H9 (cell line): Measurements from ENCODE around the gene PCDHB8. TPM values are rescaled to one million over a fixed set of nuclear protein-coding genes. Genes with fewer than 3 reads are reported as not detected.

Experiments used
- DNase-seq: peaks from one replicate; pipeline ENCODE4 v3.0.0-alpha.2; 2017
- H2AFZ ChIP-seq: one replicate; pipeline ENCODE4 v1.6.1; 2013; ENCODE audit warnings: mild to moderate bottlenecking, low read length, control low read depth, moderate library complexity
- H2AK5ac ChIP-seq: 2 replicates; pipeline ENCODE4 v1.6.1; 2013; ENCODE audit warnings: low read length, control low read depth, mixed read lengths; ENCODE audit not compliant: insufficient read length
- H2BK120ac ChIP-seq: one replicate; pipeline ENCODE4 v1.6.1; 2013; ENCODE audit warnings: low read depth, mild to moderate bottlenecking, low read length, control low read depth, inconsistent platforms; ENCODE audit not compliant: poor library complexity, severe bottlenecking
- H2BK12ac ChIP-seq: 2 replicates; pipeline ENCODE4 v1.6.1; 2013; ENCODE audit warnings: low read length, control low read depth, mixed read lengths, low read depth; ENCODE audit not compliant: insufficient read length
- H2BK15ac ChIP-seq: 2 replicates; pipeline ENCODE4 v1.6.1; 2013; ENCODE audit warnings: low read depth, low read length, control low read depth
- H2BK20ac ChIP-seq: one replicate; pipeline ENCODE4 v1.6.1; 2013; ENCODE audit warnings: low read depth, mild to moderate bottlenecking, low read length, control low read depth, inconsistent platforms; ENCODE audit not compliant: poor library complexity, severe bottlenecking
- H2BK5ac ChIP-seq: 2 replicates; pipeline ENCODE4 v1.6.1; 2013; ENCODE audit warnings: low read length, control low read depth, mixed read lengths; ENCODE audit not compliant: insufficient read length
- H3K14ac ChIP-seq: 2 replicates; pipeline ENCODE4 v1.6.1; 2013; ENCODE audit warnings: low read length, control low read depth; ENCODE audit not compliant: insufficient read depth
- H3K18ac ChIP-seq: 2 replicates; pipeline ENCODE4 v1.6.1; 2013; ENCODE audit warnings: low read depth, mild to moderate bottlenecking, mixed read lengths, low read length, control low read depth; ENCODE audit not compliant: insufficient read length
- H3K23ac ChIP-seq: 2 replicates; pipeline ENCODE4 v1.6.1; 2013; ENCODE audit warnings: low read length, control low read depth, mixed read lengths, low read depth; ENCODE audit not compliant: insufficient read length
- H3K23me2 ChIP-seq: 2 replicates; pipeline ENCODE4 v1.6.1; 2013; ENCODE audit warnings: low read depth, mild to moderate bottlenecking, mixed read lengths, low read length, control low read depth; ENCODE audit not compliant: insufficient read length, poor library complexity, severe bottlenecking
- H3K27ac ChIP-seq: 2 replicates; pipeline ENCODE4 v1.5.1; 2013; ENCODE audit warnings: low read length, control low read depth, mixed read lengths, low read depth; ENCODE audit not compliant: insufficient read length
- H3K27me3 ChIP-seq: 2 replicates; pipeline ENCODE4 v1.6.1; 2013; ENCODE audit warnings: low read length, control low read depth, inconsistent platforms; ENCODE audit not compliant: insufficient read depth
- H3K4ac ChIP-seq: 2 replicates; pipeline ENCODE4 v1.6.1; 2013; ENCODE audit warnings: low read depth, mild to moderate bottlenecking, control low read depth, inconsistent platforms, low read length, moderate library complexity
- H3K4me1 ChIP-seq: 2 replicates; pipeline ENCODE4 v1.6.1; 2013; ENCODE audit warnings: low read length, control low read depth, inconsistent platforms; ENCODE audit not compliant: insufficient read depth
- H3K4me2 ChIP-seq: 2 replicates; pipeline ENCODE4 v1.6.1; 2013; ENCODE audit warnings: low read length, control low read depth, mixed read lengths; ENCODE audit not compliant: insufficient read length, insufficient read depth
- H3K56ac ChIP-seq: 2 replicates; pipeline ENCODE4 v1.6.1; 2013; ENCODE audit warnings: low read depth, mild to moderate bottlenecking, mixed read lengths, low read length, control low read depth; ENCODE audit not compliant: insufficient read length
- H3K79me1 ChIP-seq: 2 replicates; pipeline ENCODE4 v1.6.1; 2013; ENCODE audit warnings: low read depth, mild to moderate bottlenecking, moderate library complexity, low read length, control low read depth, inconsistent platforms; ENCODE audit not compliant: insufficient read depth, poor library complexity, severe bottlenecking
- H3K79me2 ChIP-seq: 2 replicates; pipeline ENCODE4 v1.6.1; 2013; ENCODE audit warnings: low read length, control low read depth, inconsistent platforms; ENCODE audit not compliant: insufficient read depth
- H3K9ac ChIP-seq: 2 replicates; pipeline ENCODE4 v1.6.1; 2013; ENCODE audit warnings: low read length, control low read depth, mixed read lengths; ENCODE audit not compliant: insufficient read length; ENCODE audit errors: extremely low read depth
- H3K9me3 ChIP-seq: one replicate; pipeline ENCODE4 v1.6.1; 2013; ENCODE audit warnings: low read depth, low read length, inconsistent platforms; ENCODE audit not compliant: control insufficient read depth
- H3T11ph ChIP-seq: one replicate; pipeline ENCODE4 v1.6.1; 2013; ENCODE audit warnings: mild to moderate bottlenecking, low read length, control low read depth, inconsistent platforms
- H4K20me1 ChIP-seq: one replicate; pipeline ENCODE4 v1.6.1; 2013; ENCODE audit not compliant: control insufficient read depth, insufficient read length, insufficient read depth
- H4K5ac ChIP-seq: 2 replicates; pipeline ENCODE4 v1.6.1; 2013; ENCODE audit warnings: low read depth, mild to moderate bottlenecking, mixed read lengths, low read length, control low read depth; ENCODE audit not compliant: insufficient read length
- H4K8ac ChIP-seq: replicated peaks from 2 replicates; pipeline ENCODE4 v1.6.1; 2013; ENCODE audit warnings: low read length, control low read depth, mixed read lengths, low read depth; ENCODE audit not compliant: insufficient read length
- H4K91ac ChIP-seq: 2 replicates; pipeline ENCODE4 v1.6.1; 2013; ENCODE audit warnings: low read depth, mild to moderate bottlenecking, moderate library complexity, mixed read lengths, low read length, control low read depth; ENCODE audit not compliant: insufficient read length
- H3K27ac Mint-ChIP-seq, 3 experiments: 2 replicates in 2 of 3; 3 replicates in 1 of 3; pipeline ENCODE4 v1.8.0; 2020 to 2021; ENCODE audit warnings: mixed read lengths in 3 of 3, mild to moderate bottlenecking in 1 of 3, moderate library complexity in 1 of 3
- H3K27me3 Mint-ChIP-seq: 2 replicates; pipeline ENCODE4 v1.8.0; 2021; ENCODE audit warnings: low read depth, mild to moderate bottlenecking, moderate library complexity, mixed read lengths
- H3K36me3 Mint-ChIP-seq, 3 experiments: 2 replicates in 2 of 3; 3 replicates in 1 of 3; pipeline ENCODE4 v1.8.0; 2020 to 2021; ENCODE audit warnings: low read depth in 3 of 3, mixed read lengths in 3 of 3; ENCODE audit not compliant: insufficient read depth in 1 of 3
- H3K4me1 Mint-ChIP-seq, 2 experiments: 2 replicates each; pipeline ENCODE4 v1.8.0; 2020; ENCODE audit warnings: mixed read lengths in 2 of 2
- H3K4me3 Mint-ChIP-seq, 2 experiments: 2 replicates in 1 of 2; 3 replicates in 1 of 2; pipeline ENCODE4 v1.8.0; 2020 to 2021; ENCODE audit warnings: mild to moderate bottlenecking in 2 of 2, mixed read lengths in 2 of 2, moderate library complexity in 1 of 2
- H3K9me3 Mint-ChIP-seq, 2 experiments: 2 replicates in 1 of 2; 3 replicates in 1 of 2; pipeline ENCODE4 v1.8.0; 2020; ENCODE audit warnings: mild to moderate bottlenecking in 2 of 2, mixed read lengths in 2 of 2, moderate library complexity in 1 of 2
- CTCF ChIP-seq: fragments of 200-600 bp; sonication (generic); conservative IDR thresholded peaks from 3 replicates; pipeline ENCODE4 v1.8.0; 2021; ENCODE audit warnings: antibody characterized with exemption, mild to moderate bottlenecking
- WGBS: extraction: QIAGEN DNeasy Blood & Tissue Kit; methylation state at CpG from one replicate; pipeline ENCODE4 v1.1.7; 2013; ENCODE audit warnings: missing lambda C conversion rate, low lambda C conversion rate, mixed read lengths; ENCODE audit not compliant: insufficient read length; ENCODE audit errors: extremely low coverage; 5-methylcytosine and 5-hydroxymethylcytosine counted together
- total RNA-seq: library from RNA; stranded (reverse); gene quantifications from 2 replicates; pipeline ENCODE4 v1.2.1, GENCODE V29; 2021

Gene PCDHB8
- total RNA-seq, 1 experiment from 2014 or later, result 0.57 TPM

- no CpG with 5 or more reads among the region's 1 CpG for WGBS
- H3K27ac Mint-ChIP-seq, result no peak overlapping the region
- no peaks in the 10 kb centered on the region for H3K23me2 ChIP-seq
Measured at GRCh38 chr5:141180313-141180712, 2.7 kb downstream of the PCDHB8 start.

More at GRCh38 chr5:141180313-141180712, 2.7 kb downstream of the PCDHB8 start:
- Histone ChIP-seq H3K79me1 (no peaks in the 10 kb centered on the region), H2BK20ac (no peak overlapping the region), H3K4me2 (no peak overlapping the region), H3T11ph (no peak overlapping the region), H2BK15ac (no peak overlapping the region), H3K4ac (no peak overlapping the region), H4K8ac (no peak overlapping the region), H2BK120ac (no peak overlapping the region), H2AFZ (no peak overlapping the region), H2AK5ac (no peak overlapping the region), H3K27me3 (no peaks in the 10 kb centered on the region), H3K23ac (no peak overlapping the region), H4K20me1 (no peaks in the 10 kb centered on the region), H2BK5ac (no peak overlapping the region), H3K79me2 (no peaks in the 10 kb centered on the region), H3K9ac (no peak overlapping the region), H2BK12ac (no peak overlapping the region), H3K4me1 (no peaks in the 10 kb centered on the region), H3K18ac (no peak overlapping the region), H3K27ac (no peak overlapping the region), H3K56ac (no peak overlapping the region), H4K91ac (no peak overlapping the region), H3K9me3 (no peaks in the 10 kb centered on the region), H4K5ac (no peak overlapping the region), H3K14ac (no peak overlapping the region)
- peaks cover 24 to 27% of the 10 kb centered on the region in 2 experiments for H3K9me3 Mint-ChIP-seq
- H3K4me3 Mint-ChIP-seq, result no peak overlapping the region
- no peak for TF ChIP-seq CTCF
- H3K36me3 Mint-ChIP-seq, result peaks cover 10 to 28% (median 15%) of the 10 kb centered on the region in 3 experiments
- peaks cover 2% of the 10 kb centered on the region for H3K27me3 Mint-ChIP-seq
- no peak for DNase-seq
- peaks cover 4 to 10% of the 10 kb centered on the region in 2 experiments for H3K4me1 Mint-ChIP-seq
